NCI-H146 (cell line): ENCODE data around the gene DRICH1.
A peak's percentile ranks its signal among the peaks of the same experiment; 100 is the strongest.
"Not testable (repeated sequence)": the region's sequence is repeated elsewhere in the genome, so short reads cannot be mapped to it uniquely, and the experiment has no call there.

ENCODE experiments used
- DNase-seq: peaks from one replicate; lab custom pipeline; 2025; lab: John Stamatoyannopoulos, UW

DRICH1 gene

DNA sequence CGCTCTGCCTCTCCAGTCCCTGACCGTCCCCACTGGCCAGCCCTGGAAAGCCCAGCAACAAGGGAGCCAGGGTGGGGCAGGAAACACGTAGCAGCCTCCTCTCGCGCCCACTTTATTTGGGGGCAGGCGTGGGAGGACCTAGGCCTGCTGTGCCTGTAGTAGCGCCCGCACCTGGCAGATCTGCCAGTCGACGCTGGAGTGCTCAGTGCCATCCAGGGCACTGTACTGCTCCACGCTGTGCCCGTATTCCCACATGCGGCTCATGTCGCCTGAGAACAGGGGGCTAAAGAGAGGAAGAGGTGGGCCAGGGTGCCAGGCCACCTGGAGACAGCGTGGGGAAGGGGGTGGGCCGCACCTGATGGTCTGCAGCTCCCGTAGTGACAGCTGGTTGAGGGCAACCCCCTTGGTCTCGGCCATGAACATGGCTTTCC lies 17.0 kb upstream of the DRICH1 start:
- no peak for DNase-seq

DNA sequence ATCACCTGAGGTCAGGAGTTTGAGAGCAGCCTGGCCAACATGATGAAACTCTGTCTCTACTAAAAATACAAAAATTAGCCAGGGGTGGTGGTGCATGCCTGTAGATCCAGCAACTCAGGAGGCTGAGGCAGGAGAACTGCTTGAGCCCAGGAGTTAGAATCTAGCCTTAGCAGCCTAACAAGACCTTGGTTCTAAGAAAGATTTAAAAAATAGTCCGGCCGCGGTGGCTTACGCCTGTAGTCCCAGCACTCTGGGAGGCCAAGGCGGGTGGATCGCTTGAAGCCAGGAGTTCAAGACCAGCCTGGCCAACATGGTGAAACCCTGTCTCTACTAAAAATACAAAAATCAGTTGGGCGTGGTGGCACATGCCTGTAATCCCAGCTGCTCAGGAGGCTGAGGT lies 14.4 kb upstream of the DRICH1 start:
- not testable (repeated sequence) for DNase-seq

DNA sequence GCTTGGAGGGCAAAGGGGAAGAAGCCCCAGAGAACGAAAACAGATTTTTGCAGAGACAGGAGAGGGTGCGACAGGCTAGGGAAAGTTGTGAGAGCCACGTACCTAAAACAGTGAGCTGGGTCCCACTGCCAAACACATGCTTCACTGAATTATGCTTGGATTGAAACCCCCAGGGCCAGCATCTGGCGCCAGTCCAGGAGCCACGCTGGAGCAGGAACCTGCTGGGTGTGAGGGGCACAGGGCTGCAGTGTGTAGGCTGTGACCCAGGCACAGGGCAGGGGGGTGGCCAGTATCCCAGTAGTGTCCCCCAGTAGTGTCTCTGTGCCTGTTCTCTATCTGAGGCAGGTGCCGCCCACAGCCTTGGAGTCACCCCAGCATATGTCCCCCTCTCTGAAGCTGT lies 8.1 kb upstream of the DRICH1 start:
- not testable (repeated sequence) for DNase-seq

DNA sequence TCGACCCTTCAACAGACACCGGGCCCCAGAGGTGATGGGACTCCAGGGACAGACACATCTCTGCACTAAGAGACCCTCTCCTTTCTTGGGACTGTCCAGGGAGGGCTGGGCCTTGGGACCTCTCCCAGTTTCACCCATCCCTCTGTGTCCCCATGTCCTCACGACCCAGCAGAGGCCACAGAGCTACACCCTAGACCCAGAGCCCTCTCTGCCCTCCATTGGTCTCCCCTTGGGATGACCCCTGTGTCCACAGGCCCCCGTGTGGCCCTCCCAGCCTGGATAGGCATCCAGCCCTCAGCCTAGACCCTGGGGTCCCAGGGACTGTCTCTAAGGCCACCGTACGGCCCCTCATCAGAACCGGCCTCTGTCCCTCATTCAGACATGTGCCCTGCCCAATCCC lies 7.5 kb upstream of the DRICH1 start:
- DNase-seq = no peak

DNA sequence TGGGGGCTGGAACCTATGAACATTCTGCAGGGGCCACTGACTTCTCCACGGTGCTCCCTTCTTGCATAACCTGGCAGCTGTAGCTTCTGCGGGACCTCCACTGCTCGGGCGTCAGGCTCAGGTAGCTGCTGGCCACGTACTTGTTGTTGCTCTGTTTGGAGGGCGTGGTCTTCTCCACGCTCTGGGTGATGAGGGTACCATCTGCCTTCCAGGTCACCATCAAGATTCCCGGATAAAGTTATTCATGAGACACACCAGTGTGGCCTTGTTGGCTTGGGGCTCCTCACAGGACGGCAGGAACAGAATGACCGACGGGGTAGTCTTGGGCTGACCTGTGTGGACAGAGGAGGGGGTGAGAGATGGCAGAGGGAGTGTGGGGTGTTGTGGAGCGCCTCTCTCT lies 6.5 kb upstream of the DRICH1 start:
- DNase-seq = no peak

DNA sequence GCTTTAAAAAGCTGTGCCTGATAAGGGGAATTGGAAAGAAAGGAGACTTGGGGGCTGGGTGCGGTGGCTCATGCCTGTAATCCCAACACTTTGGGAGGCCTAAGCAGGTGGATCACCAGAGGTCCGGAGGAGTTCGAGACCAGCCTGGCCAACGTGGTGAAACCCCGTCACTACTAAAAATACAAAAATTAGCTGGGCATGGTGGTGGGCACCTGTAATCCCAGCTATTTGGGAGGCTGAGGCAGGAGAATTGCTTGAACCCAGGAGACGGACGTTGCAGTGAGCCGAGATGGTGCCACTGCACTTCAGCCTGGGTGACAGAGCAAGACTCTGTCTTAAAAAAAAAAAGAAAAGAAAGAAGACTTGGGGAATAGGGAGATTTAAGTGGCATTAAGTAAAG lies 3.2 kb upstream of the DRICH1 start:
- DNase-seq = not testable (repeated sequence)

DNA sequence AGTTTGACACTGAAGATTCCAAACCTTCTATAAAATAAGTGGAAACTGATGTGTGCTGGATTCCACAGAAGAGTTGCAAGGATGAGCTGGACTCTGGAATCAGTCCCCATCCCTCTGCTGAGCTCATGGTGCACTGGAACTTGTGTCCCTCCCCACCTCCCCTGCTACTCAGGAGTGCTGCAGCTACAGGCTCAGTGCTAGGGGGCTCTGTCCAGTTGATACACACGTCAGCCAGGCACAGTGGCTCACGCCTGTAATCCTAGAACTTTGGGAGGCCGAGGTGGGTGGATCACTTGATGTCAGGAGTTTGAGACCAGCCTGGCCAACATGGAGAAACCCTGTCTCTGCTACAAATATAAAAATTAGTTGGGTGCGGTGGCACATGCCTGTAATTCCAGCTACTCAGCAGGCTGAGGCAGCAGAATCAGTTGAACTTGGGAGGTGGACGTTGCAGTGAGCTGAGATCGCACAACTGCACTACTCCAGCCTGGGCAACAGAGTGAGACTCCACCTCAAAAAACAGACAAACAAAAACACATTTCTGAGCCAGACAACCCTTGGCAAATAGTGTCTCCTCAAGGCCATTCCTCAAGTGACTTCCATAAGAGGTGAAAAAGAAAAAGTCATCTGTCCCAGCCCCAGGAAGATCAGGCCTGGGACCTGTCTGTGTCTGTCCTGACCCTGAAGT lies 3.9 kb downstream of the DRICH1 start:
- DNase-seq = not testable (repeated sequence)

DNA sequence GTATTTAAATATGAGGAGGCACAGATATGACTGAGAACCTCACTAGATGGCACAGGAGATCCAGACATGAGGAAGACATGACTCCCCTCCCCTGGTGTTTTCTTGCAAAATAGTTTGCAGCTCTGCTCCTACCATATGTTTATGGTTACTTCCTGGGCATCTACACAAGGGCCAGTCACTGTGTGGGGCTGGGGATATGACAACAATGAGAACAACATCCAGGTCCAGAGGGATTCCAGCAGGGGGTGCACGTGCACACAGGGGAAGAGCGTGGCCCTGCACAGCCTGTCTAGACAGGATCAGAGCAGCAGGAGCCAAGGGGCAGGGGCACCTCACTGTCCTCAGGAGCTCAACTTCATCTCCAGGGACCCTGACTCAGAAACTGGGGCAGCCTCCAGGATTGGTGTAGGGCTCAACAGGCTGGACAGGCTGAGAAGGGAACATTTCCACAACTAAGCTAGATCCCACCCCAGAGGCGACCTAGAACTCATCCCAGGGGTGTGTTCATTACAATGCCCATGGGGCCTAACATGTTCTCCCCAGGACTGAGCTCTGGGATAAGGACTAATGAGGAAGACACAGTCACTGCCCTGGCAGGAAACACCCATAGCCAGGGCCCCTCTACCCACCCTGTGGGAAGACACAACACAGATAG lies 4.6 kb downstream of the DRICH1 start:
- DNase-seq = peak; percentile 3

DNA sequence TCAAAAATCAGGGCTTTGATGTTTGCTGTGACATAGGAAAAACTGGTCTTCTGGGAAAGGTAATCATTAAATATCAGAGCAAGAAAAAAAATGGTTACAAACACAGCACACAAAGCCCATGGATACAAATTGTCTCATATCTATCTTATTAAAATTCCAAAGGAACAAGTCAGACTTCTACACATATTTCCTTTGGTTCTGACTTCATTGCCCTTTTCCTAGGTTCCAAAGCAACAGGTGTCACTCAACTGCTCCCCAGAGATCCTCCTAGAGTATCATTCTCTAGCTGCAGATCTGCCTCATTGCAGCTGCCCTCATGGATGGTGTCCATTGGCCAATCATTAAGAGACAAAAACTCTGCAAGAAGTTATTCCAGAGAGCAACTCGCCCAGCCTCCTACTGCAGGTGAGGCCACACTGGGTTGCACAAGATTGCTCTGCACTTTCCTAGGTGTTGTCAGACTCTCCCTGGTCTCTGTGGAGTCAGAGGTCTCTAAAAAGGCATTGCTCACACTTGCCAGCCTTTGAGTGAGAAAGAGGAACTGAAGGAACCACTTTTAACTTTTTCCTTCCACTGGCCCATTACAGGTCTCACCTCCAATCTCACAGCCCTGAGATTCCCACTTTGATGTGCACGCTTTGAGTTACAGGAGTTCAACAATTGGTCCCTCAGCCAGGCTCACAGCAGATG lies 5.7 kb downstream of the DRICH1 start:
- no peak for DNase-seq

DNA sequence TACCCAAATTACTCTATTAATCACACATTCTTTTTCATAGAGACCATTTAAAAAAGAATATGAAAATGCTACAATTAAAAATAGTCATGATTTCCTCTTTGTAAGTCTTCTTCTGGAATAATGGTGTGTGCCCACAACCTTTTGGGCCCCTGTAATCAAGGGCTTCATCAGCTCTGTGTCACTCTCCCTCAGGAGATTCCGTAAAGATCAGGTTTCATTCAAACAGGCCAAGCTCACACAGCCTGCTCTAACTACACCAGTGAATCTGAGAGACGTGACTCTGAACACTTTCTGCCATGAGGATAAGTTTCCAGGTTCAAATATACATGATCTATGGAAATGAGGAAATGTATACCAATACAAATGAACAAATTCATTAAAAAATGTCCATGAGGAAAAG lies 9.5 kb downstream of the DRICH1 start:
- no peak for DNase-seq

DNA sequence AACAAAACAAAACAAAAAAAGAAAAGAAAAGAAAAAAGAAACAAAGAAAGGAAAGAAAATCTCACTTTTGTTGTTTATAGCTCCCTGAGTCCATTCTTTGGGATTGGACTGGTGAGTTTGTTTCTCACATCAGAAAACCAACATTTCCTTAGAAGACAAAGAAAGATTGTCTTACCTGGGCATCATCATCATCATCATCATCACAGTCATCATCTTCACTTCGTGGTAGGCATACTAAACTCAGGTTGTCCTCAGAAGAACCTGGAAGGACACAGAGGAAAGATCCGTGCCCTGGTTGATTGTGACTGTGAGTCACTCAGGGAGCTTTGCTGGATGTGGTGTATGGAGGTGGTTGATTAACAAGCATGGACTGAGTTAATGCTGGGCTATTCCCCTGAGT lies 10.2 kb downstream of the DRICH1 start:
- not testable (repeated sequence) for DNase-seq

DNA sequence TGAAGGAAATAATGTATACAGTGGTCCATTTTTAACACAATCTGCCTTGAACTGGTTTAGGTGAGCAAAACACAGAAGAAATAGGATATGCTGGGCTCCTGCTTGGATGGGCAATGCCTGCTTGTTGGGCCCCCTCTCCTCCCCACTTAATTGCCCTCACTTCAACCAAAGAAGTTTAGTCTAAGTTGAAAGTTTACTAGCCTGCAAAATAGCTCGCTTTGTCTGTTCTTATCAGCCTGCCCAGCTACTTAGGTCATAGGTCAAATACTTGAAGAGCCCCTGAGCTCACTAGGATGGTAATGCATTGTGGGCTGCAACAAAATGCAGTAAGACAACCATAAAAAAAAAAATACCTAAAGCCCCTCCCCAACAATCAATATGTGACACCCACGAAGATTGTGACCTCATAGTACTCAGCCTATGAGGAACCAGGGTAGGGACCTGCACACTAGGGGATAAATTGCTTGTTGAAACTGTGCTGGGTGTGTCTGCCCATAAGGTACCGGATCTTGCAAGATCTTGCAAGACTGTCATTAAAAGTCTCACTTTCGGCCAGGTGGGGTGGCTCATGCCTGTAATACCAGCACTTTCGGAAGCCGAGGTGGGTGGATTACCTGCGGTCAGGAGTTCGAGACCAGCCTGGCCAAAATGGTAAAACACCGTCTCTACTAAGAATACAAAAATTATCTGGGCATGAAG lies 10.9 kb downstream of the DRICH1 start:
- DNase-seq = no peak

DNA sequence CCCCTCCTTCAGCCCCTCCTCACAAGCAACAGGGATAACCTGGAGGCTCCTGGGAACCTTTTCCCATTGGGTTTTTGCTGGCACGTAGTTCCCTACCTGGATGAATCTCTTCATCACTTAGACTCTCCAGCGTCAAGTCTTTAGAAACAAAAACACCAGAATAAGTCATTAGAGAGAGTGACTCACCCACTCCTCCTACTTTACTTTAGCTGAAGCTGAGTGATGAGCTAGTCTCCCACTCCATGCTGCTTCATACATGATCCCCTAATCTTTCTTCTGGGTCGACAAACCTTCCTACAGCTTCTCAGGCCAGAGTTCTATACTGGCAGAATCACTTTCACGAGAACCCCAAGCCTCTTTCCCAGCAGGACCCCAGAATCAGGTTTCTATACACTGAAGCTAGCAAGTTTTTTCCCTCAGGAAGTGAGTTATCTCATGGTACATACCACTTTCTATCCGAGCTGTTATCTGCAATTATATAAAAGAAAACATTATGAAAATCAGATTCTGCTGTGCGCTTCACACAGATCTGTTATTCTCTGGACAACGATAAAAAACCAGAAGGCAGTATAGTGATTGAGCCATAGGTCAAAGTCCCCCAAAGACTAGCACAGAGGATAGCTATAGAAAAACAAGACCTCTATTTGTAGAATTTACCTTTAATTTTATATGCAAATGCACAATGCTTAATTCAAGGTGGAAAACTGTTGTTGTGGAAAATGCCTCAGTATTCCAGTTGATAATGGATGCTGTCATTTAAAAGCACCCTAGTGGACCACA lies 18.7 kb downstream of the DRICH1 start:
- DNase-seq = no peak

DNA sequence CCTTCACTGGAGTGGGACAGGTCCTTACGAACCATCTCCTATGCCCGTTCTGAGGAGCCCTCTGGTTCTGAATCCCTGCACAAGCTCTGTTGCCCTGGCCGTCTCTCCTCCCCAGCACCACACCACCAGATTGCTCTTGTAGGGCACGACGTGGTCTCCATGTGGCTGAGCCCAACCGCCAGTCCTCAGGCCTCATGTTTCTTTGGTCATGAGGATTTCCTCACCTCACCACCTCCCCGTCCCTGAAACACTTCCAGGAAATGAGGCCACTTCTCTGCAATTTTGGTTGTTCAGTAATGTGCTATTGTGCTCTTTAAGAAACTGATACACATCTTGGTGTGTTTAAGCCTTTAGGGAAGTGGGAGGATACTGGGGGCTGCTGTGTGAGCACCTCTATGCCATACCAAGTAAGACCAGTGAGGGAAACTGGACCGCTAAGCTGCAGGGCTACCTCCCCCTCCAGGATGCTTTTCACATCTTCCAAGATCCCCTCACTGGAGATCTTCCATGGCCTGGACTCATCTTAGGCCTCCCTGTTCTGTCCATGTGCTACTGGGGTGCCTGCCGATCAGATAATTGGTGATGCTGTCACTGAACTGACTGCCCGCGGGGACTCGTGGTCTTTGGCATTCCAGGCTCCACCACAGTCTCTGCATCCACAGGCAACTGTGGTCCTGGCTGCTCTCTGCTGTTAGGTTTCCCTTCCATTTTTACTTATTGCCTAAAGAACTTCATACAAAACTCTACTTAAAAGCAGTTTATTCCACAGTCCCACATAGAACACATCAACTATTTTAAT lies 21.9 kb downstream of the DRICH1 start:
- DNase-seq = no peak

DNA sequence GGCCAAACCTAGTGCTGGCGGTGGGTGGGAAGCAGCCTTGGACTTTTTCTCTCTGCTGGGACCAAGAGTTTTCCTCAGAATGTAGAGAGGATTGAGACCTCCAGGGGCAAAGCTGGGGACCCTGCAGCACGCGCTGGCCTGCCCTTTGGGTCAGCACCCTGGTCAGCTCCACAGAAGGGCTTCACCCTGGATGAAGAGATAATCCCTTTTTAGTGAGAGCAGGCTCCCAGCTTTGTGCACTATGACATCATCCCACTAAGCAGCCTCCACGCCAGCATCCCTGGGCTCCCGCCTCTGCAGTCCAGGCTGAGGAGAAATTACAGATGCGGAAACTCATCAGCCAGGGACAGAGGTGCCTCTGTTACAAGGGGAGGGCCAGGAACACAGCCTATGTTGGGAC lies 23.5 kb downstream of the DRICH1 start:
- DNase-seq = no peak

DNA sequence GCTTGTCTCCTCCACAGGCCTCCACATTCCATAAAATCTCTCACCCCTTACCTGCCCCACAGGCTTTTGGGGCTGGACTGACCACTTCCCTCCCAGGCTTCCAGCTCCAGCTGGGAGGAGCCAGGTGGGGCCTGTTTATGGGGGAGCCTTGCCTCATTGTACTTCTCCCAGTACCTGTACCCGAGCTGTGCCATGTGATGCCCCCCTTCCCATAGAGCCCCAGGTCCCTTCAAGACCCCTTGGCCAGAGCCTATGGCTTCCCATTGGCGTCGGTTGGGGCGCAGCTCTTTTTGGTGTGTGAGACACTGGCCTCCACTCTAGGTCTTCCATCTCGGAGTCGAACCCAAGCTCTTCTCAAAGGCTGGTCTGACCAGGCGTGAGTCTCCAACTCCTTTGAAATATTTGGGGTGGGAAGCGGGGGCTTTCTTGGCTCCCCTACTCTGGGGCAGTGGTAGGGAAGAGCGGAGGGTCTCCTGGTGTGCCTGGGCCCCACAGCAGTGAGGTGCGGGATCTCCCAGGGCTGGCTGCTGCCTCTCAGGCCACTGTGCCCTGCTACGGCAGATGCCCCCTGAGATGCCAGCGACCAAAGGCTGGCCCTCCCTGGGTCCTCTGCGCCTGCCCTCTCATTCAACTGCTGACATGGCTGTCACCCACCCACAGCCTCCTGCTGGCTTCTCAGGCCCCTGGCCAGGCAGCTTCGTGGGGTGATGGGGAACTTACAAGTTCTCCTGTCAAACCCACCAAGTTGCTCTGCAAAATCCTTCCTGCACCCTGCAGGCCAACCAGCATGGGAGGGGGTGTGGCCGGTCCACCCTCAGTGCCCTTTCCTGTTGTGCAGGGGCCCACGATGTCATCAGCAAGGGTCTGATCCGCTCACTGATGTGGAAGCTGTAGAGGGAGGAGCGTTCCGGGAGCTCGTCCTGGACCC lies 25.7 kb downstream of the DRICH1 start:
- no peak for DNase-seq

DNA sequence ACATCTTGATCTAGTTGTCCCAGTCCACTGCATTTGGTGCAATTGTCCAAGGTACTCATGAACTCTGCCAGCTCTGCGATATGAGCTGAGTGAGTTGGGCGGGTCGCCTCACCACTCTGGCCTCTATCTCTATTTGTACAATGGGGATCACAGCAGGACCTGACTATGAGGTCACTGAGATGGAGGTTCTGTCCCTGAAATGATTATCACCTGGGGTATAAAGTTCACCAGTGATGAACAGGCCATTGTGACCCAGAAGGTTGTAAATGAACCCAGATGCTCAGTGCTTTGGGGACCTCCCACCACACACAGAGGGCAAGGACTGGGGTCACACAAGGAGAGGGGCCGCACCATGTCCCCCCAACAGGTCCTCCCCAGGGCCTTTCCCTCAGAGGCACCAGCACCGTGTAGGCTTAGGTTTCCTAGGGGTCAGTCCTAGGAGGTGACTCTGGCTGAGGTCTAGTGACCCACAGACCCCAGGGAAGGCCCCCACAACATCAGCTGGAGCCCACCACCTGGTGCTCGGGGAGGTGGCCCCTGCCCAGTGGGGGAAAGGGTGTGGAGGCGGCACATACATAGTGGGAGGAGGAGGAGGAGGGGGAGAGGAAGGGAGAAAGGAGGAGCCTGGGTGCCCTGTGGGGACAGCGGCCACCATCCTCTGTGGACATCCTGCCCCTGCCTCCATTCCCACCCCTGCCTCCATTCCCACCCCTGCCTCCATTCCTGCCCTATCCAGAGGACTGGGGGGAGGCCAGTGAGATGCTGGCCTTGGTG lies 27.0 kb downstream of the DRICH1 start:
- peak; percentile 18 for DNase-seq

DNA sequence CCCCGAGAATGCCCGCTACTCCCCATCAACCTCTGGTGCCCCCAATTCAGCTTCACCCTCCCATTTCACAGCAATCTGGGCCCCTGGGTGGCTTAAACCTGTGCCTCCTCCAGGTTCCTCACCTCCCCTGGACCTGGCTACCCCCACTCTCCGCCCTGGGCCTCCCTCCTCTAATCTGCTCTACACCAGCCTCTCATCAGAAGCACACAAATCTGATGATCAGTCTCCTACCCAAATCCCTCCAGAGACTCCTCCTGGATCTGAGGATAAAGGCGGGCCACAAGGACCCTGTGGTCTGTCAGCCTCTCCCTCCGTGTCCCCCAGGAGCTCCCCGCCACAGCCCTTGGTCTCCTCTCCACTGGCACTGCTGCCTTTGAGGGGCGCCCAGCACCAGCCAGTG lies 28.9 kb downstream of the DRICH1 start:
- DNase-seq = no peak
